SK-N-SH treated with all-trans-retinoic acid at 6 μM for 48 hours (cell line): ENCODE data around the gene ERP27.

Experiments used
- ATAC-seq: fragments of 200-7000 bp; cut with Tn5 transposase; 3 replicates; pipeline ENCODE4 v1.9.1; 2020; ENCODE audit warnings: mild to moderate bottlenecking, moderate library complexity
- ARNTL ChIP-seq: fragments of 450-650 bp; formaldehyde crosslinking; IDR thresholded peaks from 2 replicates; pipeline ENCODE4 v1.5.0; 2020; ENCODE audit warnings: low read depth, mild to moderate bottlenecking, moderate library complexity, borderline replicate concordance
- BACH2 ChIP-seq: fragments of 250-450 bp; sonication (Bioruptor Pico); IDR thresholded peaks from 2 replicates; pipeline ENCODE4 v1.9.0; 2021; ENCODE audit warnings: mild to moderate bottlenecking, borderline replicate concordance
- CSDC2 ChIP-seq: fragments of 250-450 bp; sonication (Bioruptor Pico); IDR thresholded peaks from 2 replicates; pipeline ENCODE4 v1.5.0; 2020; ENCODE audit warnings: mild to moderate bottlenecking, moderate library complexity
- CSRNP3 ChIP-seq: fragments of 250-450 bp; sonication (Bioruptor Pico); IDR thresholded peaks from 2 replicates; pipeline ENCODE4 v1.5.1; 2021; ENCODE audit warnings: mild to moderate bottlenecking, moderate library complexity
- ESRRG ChIP-seq: fragments of 250-450 bp; sonication (Bioruptor Pico); IDR thresholded peaks from 2 replicates; pipeline ENCODE4 v1.6.1; 2021; ENCODE audit warnings: mild to moderate bottlenecking
- ISL1 ChIP-seq: fragments of 250-450 bp; sonication (Bioruptor Pico); IDR thresholded peaks from 2 replicates; pipeline ENCODE4 v2.1.2; 2022; ENCODE audit warnings: mild to moderate bottlenecking, moderate library complexity
- OSR1 ChIP-seq: fragments of 250-450 bp; sonication (Bioruptor Pico); IDR thresholded peaks from 2 replicates; pipeline ENCODE4 v1.8.0; 2022; ENCODE audit warnings: moderate library complexity, mild to moderate bottlenecking, inconsistent platforms
- PATZ1 ChIP-seq: fragments of 250-450 bp; sonication (Bioruptor Pico); IDR thresholded peaks from 2 replicates; pipeline ENCODE4 v1.8.0; 2020; ENCODE audit warnings: mild to moderate bottlenecking, moderate library complexity, borderline replicate concordance
- PPARA ChIP-seq: fragments of 250-450 bp; sonication (Bioruptor Pico); IDR thresholded peaks from 2 replicates; pipeline ENCODE4 v1.5.0; 2020; ENCODE audit warnings: mild to moderate bottlenecking, borderline replicate concordance
- RARB ChIP-seq: fragments of 250-450 bp; sonication (Bioruptor Pico); IDR thresholded peaks from 2 replicates; pipeline ENCODE4 v1.8.0; 2021; ENCODE audit warnings: mild to moderate bottlenecking, moderate library complexity
- SNAI2 ChIP-seq: fragments of 250-450 bp; sonication (Bioruptor Pico); IDR thresholded peaks from 2 replicates; pipeline ENCODE4 v1.5.0; 2020; ENCODE audit warnings: mild to moderate bottlenecking, moderate library complexity
- TCF4 ChIP-seq: fragments of 250-450 bp; sonication (Bioruptor Pico); IDR thresholded peaks from 2 replicates; pipeline ENCODE4 v1.8.0; 2021; ENCODE audit warnings: mild to moderate bottlenecking, moderate library complexity, borderline replicate concordance
- TOX ChIP-seq: fragments of 250-450 bp; sonication (Bioruptor Pico); IDR thresholded peaks from 2 replicates; pipeline ENCODE4 v1.8.0; 2021; ENCODE audit warnings: mild to moderate bottlenecking, moderate library complexity, borderline replicate concordance
- TSHZ2 ChIP-seq: fragments of 250-450 bp; sonication (Bioruptor Pico); IDR thresholded peaks from 2 replicates; pipeline ENCODE4 v1.5.0; 2020; ENCODE audit warnings: mild to moderate bottlenecking, moderate library complexity
- ZC3H10 ChIP-seq: fragments of 250-450 bp; sonication (Bioruptor Pico); IDR thresholded peaks from 2 replicates; pipeline ENCODE4 v1.5.1; 2021; ENCODE audit warnings: mild to moderate bottlenecking, moderate library complexity
- ZFP3 ChIP-seq: fragments of 250-450 bp; sonication (Bioruptor Pico); IDR thresholded peaks from 2 replicates; pipeline ENCODE4 v1.5.0; 2020; ENCODE audit warnings: mild to moderate bottlenecking, moderate library complexity
- ZFP30 ChIP-seq: fragments of 450-650 bp; formaldehyde crosslinking; IDR thresholded peaks from 2 replicates; pipeline ENCODE4 v1.5.0; 2022; ENCODE audit warnings: mild to moderate bottlenecking, moderate library complexity
- ZNF565 ChIP-seq: fragments of 450-650 bp; formaldehyde crosslinking; conservative IDR thresholded peaks from 2 replicates; pipeline ENCODE4 v1.5.0; 2020; ENCODE audit warnings: low read depth, mild to moderate bottlenecking, moderate library complexity
- ZNF70 ChIP-seq: fragments of 450-650 bp; formaldehyde crosslinking; IDR thresholded peaks from 2 replicates; pipeline ENCODE4 v1.5.0; 2020; ENCODE audit warnings: mild to moderate bottlenecking, moderate library complexity
- ZNF8 ChIP-seq: fragments of 450-650 bp; formaldehyde crosslinking; IDR thresholded peaks from 2 replicates; pipeline ENCODE4 v1.5.0; 2020; ENCODE audit warnings: mild to moderate bottlenecking, moderate library complexity

The ERP27 gene

GRCh38 chr12:14960548-14961465 is 22.5 kb upstream of the ERP27 start:
- no peak for TF ChIP-seq ARNTL
- no peak for TF ChIP-seq SNAI2 (CRISPR knock-in tag)
- no peak for TF ChIP-seq OSR1
- no peak for TF ChIP-seq RARB
- no peak for TF ChIP-seq ZFP30 (CRISPR knock-in tag)
- no peak for TF ChIP-seq TCF4 (CRISPR knock-in tag)
- no peak for TF ChIP-seq CSRNP3
- no peak for TF ChIP-seq ZC3H10 (CRISPR knock-in tag)
- ATAC-seq, result peak; percentile 61

- ATAC-seq, result no peak
- TF ChIP-seq ZFP30 (CRISPR knock-in tag) (no peak), BACH2 (CRISPR knock-in tag) (no peak), ZC3H10 (CRISPR knock-in tag) (no peak), ESRRG (CRISPR knock-in tag) (no peak)
Observed at GRCh38 chr12:14959916-14960496, 21.7 kb upstream of the ERP27 start.

DNA sequence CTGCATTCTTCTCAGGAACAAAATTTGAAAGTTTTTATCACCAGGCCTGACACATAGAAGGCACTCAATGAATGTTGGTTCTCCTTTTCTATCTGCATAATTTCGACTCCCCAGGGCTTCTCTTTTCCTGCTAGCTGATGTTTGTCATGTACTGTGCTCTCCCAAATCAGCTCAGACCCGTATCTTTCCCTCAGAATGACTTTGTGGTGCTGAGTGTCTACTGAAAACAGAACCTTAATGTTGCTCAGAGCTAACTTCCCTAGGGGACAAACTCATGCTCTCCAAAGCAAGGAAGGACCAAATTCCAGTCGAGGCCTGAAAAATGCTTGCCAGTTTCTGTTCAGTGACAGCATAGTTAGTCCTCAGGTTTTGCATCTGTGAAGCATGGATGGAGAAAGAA is 21.1 kb upstream of the ERP27 start:
- TF ChIP-seq ZFP3 (CRISPR knock-in tag), result no peak
- no peak for TF ChIP-seq ISL1 (CRISPR knock-in tag)
- no peak for TF ChIP-seq PPARA
- TF ChIP-seq RARB, result no peak
- TF ChIP-seq TOX (CRISPR knock-in tag), result no peak
- no peak for TF ChIP-seq TSHZ2 (CRISPR knock-in tag)
- TF ChIP-seq PATZ1 (CRISPR knock-in tag), result no peak
- no peak for TF ChIP-seq ARNTL
- TF ChIP-seq ESRRG (CRISPR knock-in tag), result no peak
- TF ChIP-seq BACH2 (CRISPR knock-in tag), result no peak
- TF ChIP-seq ZNF565 (CRISPR knock-in tag), result no peak
- no peak for TF ChIP-seq OSR1
- TF ChIP-seq ZFP30 (CRISPR knock-in tag), result no peak
- TF ChIP-seq SNAI2 (CRISPR knock-in tag), result no peak
- TF ChIP-seq ZNF70 (CRISPR knock-in tag), result no peak
- TF ChIP-seq ZNF8 (CRISPR knock-in tag), result no peak
- no peak for ATAC-seq

DNA sequence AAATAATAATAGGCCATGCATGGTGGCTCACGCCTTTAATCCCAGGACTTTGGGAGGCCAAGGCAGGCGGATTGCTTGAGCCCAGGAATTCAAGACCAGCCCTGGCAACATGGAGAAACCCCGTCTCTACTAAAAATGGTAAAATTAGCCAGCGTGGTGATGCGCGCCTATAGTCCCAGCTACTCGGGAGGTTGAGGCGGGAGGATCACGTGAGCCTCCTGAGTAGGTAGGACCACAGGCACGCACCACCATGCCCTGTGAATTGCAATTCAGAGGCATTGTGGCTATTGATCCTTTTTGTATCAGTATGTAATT is 20.7 kb upstream of the ERP27 start:
- TF ChIP-seq ARNTL, result no peak
- TF ChIP-seq ISL1 (CRISPR knock-in tag), result no peak
- TF ChIP-seq CSDC2 (CRISPR knock-in tag), result no peak
- no peak for TF ChIP-seq ZFP3 (CRISPR knock-in tag)
- no peak for TF ChIP-seq ZNF70 (CRISPR knock-in tag)
- no peak for TF ChIP-seq ZNF8 (CRISPR knock-in tag)
- TF ChIP-seq TOX (CRISPR knock-in tag), result no peak
- TF ChIP-seq RARB, result no peak
- TF ChIP-seq, all 23 proteins: peak for 0
- ATAC-seq, result no peak
